NB4 (cell line): Measurements from ENCODE around the gene DGKB.

Experiments used
- DNase-seq: peaks from one replicate; pipeline ENCODE4 v3.0.0; 2010; ENCODE audit warnings: low read depth
- H3K4me3 ChIP-seq: one replicate; pipeline ENCODE4 v1.5.1; 2011; ENCODE audit warnings: mild to moderate bottlenecking, low read depth, low read length, moderate library complexity
- CTCF ChIP-seq: IDR thresholded peaks from one replicate; pipeline ENCODE4 v1.5.1; 2012; ENCODE audit warnings: low read depth, low read length
- MAX ChIP-seq: IDR thresholded peaks from 2 replicates; pipeline ENCODE4 v1.6.1; 2011; ENCODE audit warnings: low read depth, low read length
- MYC ChIP-seq: IDR thresholded peaks from 2 replicates; pipeline ENCODE4 v1.6.1; 2011; ENCODE audit warnings: low read depth, low read length
- POLR2A ChIP-seq: IDR thresholded peaks from 2 replicates; pipeline ENCODE4 v1.6.1; 2011; ENCODE audit warnings: mild to moderate bottlenecking; ENCODE audit not compliant: insufficient read length; ENCODE audit errors: extremely low read depth

The DGKB gene

GRCh38 chr7:14590206-14590605 is 312.3 kb downstream of the DGKB start:
- TF ChIP-seq MYC (no peak), MAX (no peak), POLR2A (no peak), CTCF (no peak)
- no peak for DNase-seq
- H3K4me3 ChIP-seq: no peak overlapping the region

DNA sequence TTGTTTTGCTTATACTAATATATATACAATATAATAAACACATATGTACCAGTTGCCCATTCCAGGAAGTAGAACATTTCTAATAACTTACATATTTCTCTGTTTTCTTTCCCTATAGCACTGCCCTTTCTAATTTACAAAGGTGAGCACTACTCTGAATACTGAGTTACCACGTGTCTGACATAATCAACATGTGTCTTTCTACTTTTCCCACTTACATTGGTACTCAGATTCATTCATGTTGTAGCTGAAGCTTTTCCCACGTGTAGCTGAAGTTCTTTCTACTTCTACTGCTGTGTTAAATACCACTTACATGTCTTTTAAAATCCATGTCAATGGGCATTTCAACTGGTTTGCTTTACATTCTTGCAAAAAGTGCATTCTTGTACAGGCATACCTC is 317.3 kb downstream of the DGKB start:
- no peak overlapping the region for H3K4me3 ChIP-seq
- TF ChIP-seq MYC (no peak), MAX (peak; percentile 50)

DNA sequence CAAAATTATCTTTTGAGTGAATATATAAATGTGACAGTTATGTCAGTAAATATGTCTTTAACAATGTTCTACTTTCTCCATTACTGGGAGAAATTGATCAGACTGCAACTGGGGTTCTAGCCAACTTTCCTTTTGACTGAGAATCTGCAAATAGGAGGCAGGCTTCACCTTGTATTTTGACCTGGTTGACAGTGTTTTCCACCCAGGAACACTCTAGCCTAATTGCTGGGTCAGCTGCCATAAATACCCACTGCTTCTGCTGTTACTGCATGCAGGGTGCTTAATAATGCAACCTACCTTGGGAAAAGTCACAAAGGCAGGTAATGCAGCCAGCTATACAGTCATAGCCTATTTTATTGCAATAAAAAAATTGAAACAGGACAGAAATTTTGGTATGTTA is 319.0 kb downstream of the DGKB start:
- H3K4me3 ChIP-seq: no peak overlapping the region
- TF ChIP-seq MAX (no peak), MYC (no peak)
- no peak for DNase-seq

More for the DNA sequence above, 317.3 kb downstream of the DGKB start:
- DNase-seq: no peak

GRCh38 chr7:14582010-14582409 is 320.5 kb downstream of the DGKB start:
- no peak overlapping the region for H3K4me3 ChIP-seq
- DNase-seq: no peak
- no peak for TF ChIP-seq CTCF
- TF ChIP-seq MAX: no peak
- TF ChIP-seq MYC: no peak
- TF ChIP-seq POLR2A: no peak

- no peak for DNase-seq
- no peak for TF ChIP-seq CTCF
- TF ChIP-seq MYC: no peak
- no peak for TF ChIP-seq MAX
- TF ChIP-seq POLR2A: no peak
- no peak overlapping the region for H3K4me3 ChIP-seq
Observed at GRCh38 chr7:14579971-14580370, 322.6 kb downstream of the DGKB start.

DNA sequence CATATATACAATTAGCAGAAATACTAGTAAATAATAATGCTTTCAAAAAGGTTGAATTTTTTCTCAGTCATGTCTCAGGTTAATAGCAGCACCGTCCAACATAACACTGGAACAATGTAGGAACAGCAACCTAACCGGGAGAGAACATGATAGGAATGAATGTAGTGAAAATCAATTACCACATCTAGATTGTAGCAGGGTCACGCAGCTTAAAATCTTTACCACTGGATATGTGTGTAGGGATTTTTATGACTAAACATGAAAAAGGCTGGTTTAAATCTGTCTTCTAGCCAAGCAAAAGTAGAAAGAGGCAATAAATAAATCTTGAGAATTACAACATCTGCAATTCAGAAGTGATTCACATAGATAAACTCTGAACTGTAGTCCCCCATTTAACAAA is 326.0 kb downstream of the DGKB start:
- H3K4me3 ChIP-seq: no peak overlapping the region
- DNase-seq: no peak
- no peak for TF ChIP-seq MAX

DNA sequence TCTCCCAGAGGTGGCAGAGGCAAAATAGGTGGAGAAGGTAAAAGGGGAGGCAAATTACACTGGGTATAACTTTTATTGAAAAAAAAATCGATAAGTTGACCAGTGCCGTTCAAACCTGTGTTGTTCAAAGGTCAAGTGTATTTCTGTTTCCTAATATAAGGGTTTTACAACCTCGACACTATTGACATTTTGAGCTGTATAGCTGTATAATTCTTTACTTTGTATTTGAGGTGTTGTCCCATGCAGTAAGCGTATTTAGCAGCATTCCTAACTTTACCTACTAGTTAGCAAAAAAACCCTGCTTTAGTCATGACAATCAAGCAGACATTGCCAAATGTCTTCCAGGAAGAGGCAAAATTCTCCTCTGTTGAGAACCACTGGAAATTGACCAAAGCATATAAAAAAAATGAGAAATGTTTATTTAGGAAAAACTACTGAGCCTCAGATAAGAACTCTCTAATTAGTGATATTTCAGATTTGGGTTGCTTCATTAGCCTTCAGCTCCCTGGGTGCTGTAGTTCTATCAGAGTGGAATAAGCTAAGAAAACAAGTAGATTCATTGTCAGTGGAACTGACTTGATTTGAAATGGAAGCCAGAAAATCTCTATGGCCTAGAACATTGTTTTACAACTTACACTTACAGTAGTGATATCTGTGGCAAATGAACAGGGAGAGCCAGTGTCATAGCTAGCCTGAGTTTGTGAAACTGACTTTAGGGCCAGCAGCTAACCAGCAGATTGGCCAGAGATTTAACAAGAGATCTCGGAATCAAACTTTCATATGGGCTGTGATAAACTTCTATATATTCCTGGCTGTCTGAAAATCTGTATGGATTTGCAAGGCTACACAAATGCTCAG is 331.6 kb downstream of the DGKB start:
- DNase-seq: no peak
- H3K4me3 ChIP-seq: no peak overlapping the region
- TF ChIP-seq MYC: no peak
- no peak for TF ChIP-seq CTCF
- no peak for TF ChIP-seq POLR2A
